ENCODE data around the gene FAM171A1.
"Not testable (repeated sequence)": the region's sequence is repeated elsewhere in the genome, so short reads cannot be mapped to it uniquely, and the experiment has no call there.

FAM171A1 gene

DNA sequence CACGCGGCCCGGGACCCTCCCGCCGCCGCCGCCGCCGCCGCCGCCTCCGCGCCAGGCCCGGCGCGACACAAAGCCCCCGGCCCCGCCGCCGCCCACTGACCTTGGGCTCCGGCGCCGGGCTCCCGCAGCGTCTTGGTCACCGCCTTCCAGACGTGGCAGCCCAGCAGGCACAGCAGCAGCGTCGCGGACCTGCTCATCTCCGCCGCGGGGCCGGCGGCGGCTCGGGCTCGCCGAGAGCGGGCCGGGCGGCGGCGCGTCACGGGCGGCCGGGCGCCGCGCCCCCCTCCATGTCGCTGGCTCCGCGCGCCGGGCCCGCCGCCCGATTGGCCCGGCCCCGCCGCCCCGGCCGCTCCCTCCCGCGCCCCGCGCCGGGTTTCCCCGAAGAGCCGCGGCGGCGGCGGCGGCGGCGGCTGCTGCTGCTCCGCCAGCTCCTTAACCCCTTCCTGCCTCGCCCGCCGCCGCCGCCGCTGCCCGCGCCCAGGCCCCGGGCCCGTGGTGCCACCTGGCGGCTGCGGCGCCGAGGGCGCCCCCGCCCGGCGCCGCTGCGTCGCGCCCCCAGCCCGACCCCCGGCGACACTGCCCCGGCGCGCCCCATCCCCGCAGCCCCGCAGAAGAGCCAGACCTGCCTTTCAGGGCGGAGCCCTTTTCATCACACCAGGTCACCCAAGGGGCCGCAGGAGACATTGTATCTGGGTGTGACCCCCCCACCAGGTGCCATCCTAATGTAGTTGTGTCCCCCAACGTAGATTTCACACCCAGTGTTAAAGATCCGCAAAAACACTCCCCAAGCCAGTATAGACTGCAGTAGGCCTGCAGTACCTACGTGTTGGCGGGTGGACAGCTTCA lies at the start of gene FAM171A1:
Gene FAM171A1 (minus strand): TSS at position 434 of the 846 bp plus-strand sequence. CDS start 237 bp downstream, at position 197.
- H3K27ac ChIP-seq = no peak within 1 kb of the TSS
- TF ChIP-seq, protein P1, sequence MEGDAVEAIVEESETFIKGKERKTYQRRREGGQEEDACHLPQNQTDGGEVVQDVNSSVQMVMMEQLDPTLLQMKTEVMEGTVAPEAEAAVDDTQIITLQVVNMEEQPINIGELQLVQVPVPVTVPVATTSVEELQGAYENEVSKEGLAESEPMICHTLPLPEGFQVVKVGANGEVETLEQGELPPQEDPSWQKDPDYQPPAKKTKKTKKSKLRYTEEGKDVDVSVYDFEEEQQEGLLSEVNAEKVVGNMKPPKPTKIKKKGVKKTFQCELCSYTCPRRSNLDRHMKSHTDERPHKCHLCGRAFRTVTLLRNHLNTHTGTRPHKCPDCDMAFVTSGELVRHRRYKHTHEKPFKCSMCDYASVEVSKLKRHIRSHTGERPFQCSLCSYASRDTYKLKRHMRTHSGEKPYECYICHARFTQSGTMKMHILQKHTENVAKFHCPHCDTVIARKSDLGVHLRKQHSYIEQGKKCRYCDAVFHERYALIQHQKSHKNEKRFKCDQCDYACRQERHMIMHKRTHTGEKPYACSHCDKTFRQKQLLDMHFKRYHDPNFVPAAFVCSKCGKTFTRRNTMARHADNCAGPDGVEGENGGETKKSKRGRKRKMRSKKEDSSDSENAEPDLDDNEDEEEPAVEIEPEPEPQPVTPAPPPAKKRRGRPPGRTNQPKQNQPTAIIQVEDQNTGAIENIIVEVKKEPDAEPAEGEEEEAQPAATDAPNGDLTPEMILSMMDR (IDR thresholded peaks at IDR 0.05) = peak; percentile 88
- TF ChIP-seq ZFX (IDR thresholded peaks at IDR 0.05; ENCODE audit: borderline replicate concordance) = no peak

DNA sequence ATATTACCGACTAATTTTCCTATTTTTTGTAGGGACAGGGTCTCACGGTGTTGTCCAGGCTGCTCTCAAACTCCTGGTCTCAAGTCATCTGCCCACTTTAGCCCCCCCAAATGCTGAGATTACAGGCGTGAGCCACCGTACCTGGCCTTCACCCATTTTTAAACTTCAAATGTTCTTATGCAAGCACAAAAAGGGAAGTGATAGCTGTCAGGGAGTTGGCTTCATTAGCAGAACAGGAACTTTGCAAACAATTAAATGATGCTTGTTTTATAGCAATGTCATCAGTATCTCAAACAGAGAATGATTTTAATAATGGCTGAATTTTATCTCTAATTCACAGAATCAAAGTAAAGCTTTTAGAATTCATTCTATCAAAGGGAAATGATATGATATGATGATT lies 49.8 kb upstream of the FAM171A1 start:
- H3K27ac ChIP-seq = no peak overlapping the region
- TF ChIP-seq ZFX (IDR thresholded peaks at IDR 0.05; ENCODE audit: borderline replicate concordance) = no peak
- TF ChIP-seq, protein P1 (IDR thresholded peaks at IDR 0.05) = no peak

DNA sequence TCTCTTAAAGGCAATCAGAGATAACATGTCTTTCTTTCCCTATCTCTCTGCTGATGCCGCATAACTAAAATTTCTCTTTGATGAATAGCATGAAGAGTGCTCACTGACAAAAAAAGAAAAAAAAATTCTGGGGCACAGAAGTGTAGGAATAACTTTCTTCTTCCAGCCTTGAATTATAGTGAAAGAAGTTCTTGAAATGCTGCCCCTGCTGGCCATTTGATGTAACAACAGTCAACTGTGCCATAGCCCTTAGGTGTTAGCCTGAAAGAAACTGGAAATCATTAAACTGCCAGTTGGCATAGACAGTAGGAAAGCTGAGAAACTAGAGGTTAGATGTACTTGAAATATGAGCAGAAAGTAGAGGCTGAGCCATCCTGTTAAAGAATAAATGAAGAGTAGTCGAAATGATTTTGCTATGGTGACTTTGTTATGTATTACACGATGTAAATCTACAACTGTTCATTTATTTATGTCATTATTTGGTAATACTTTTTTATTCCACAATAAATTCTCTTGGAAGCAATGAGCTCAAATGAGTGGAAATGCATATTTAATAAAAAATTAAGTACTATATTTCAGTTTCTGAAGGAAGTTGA lies 48.3 kb upstream of the FAM171A1 start:
- H3K27ac ChIP-seq = no peak overlapping the region
- no peak for TF ChIP-seq ZFX (IDR thresholded peaks at IDR 0.05; ENCODE audit: borderline replicate concordance)
- TF ChIP-seq, protein P1 (IDR thresholded peaks at IDR 0.05) = peak; percentile 91

DNA sequence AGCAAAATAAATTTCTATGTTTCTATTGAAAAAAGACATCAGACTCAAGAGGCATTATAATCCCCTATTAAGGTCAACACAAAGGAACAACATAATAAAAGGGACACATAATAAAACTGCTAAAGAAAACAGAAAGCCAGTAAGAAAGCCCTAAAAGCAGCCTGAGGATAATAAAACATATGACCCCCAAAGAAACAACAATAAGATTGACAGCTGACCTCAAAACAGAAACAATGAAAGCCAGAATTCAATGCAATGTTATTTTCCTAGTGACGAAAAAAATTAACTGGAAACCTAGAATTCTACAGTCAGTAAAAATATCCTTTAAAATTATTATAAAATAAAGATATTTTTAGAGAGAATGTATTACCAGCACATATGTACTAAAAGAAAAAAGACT lies 44.9 kb upstream of the FAM171A1 start:
- H3K27ac ChIP-seq = no peak overlapping the region
- no peak for TF ChIP-seq ZFX (IDR thresholded peaks at IDR 0.05; ENCODE audit: borderline replicate concordance)

DNA sequence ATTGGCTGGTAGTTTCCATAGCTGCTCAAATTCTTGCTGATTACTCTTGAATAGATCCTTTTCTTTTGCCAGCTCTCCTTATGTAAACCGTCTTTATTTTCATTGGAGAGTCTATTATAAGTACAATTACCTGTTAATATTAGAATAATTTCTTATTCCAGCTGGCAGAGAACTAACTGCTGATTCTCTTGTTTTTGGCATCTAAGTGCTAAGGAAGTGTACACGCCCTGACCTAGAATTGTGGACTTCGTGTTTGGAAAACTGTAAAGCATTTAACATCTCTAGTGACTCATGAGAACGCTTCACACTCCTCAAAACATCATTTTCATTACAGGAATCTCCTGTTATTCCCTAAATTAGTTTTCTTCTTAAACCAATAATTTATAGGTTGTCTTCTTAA lies 39.9 kb upstream of the FAM171A1 start:
- TF ChIP-seq ZFX (IDR thresholded peaks at IDR 0.05; ENCODE audit: borderline replicate concordance) = no peak
- TF ChIP-seq, protein P1 (IDR thresholded peaks at IDR 0.05) = no peak

DNA sequence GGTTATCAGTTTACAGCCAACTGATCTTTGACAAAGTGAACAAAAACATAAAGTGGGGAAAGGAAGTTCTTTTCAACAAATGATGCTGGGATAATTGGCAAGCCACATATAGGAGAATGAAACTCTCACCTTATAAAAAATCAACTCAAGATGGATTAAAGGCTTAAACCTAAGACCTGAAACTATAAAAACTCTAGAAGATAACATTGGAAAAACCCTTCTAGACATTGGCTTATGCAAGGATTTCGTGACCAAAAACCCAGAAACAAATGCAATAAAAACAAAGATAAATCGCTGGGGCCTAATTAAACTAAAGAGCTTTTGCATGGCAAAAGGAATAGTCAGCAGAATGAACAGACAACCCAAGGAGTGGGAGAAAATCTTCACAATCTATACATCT lies 38.3 kb upstream of the FAM171A1 start:
- not testable (repeated sequence) for H3K27ac ChIP-seq

More for the DNA sequence above, 39.9 kb upstream of the FAM171A1 start:
- no peak overlapping the region for H3K27ac ChIP-seq

DNA sequence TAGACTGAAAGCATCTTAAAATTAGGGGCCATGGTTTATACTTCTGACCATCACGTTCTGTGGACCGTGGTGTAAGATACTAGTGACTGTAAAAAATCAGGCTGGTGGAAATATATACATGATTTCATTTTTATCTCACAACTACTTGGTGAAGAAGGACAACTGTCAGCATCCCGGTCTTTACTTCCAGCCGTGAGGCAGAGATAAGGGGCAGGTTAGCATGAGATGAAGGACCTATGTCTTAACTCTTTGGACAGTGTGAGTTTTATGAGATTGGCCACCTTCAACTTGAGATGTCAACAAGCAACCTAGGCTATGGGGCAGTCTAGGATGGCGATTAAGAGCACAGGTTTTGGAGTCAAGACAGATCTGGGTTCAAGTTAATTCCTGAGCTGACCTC lies 37.5 kb upstream of the FAM171A1 start:
- no peak for TF ChIP-seq ZFX (IDR thresholded peaks at IDR 0.05; ENCODE audit: borderline replicate concordance)
- TF ChIP-seq, protein P1 (IDR thresholded peaks at IDR 0.05) = no peak
- no peak overlapping the region for H3K27ac ChIP-seq

DNA sequence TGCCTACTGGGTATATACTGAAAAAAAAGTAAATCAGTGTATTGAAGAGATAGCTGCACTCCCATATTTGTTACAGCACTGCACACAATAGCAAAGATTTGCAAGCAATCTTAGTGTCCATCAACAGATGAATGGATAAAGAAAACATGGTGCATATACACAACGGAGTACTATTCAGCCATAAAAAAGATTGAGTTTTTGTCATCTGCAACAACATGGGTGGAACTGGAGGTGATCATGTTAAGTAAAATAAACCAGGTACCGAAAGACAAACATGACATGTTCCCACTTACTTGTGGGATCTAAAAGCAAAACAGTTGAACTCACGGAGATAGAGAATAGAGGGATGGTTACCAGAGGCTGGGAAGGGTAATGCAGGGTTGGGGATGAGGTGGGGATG lies 34.2 kb upstream of the FAM171A1 start:
- TF ChIP-seq, protein P1 (IDR thresholded peaks at IDR 0.05) = no peak
- TF ChIP-seq ZFX (IDR thresholded peaks at IDR 0.05; ENCODE audit: borderline replicate concordance) = no peak
- H3K27ac ChIP-seq = no peak overlapping the region
